HFFc6 (cell line): ENCODE results near the gene FBXO42. TPM values are rescaled to one million over a fixed set of nuclear protein-coding genes. Genes with fewer than 3 reads are reported as not detected.

Source experiments
- DNase-seq: peaks from one replicate; pipeline ENCODE4 v3.0.0-alpha.2; 2018
- H3K27ac Mint-ChIP-seq: 2 replicates; pipeline ENCODE4 v1.8.0; 2020; ENCODE audit warnings: mild to moderate bottlenecking, mixed read lengths
- H3K27me3 Mint-ChIP-seq: 2 replicates; pipeline ENCODE4 v1.8.0; 2021; ENCODE audit warnings: mild to moderate bottlenecking, moderate library complexity, mixed read lengths; ENCODE audit not compliant: insufficient read depth
- H3K36me3 Mint-ChIP-seq: 2 replicates; pipeline ENCODE4 v1.8.0; 2021; ENCODE audit warnings: low read depth, mixed read lengths
- H3K4me1 Mint-ChIP-seq: 2 replicates; pipeline ENCODE4 v1.8.0; 2020; ENCODE audit warnings: low read depth, mixed read lengths
- H3K4me3 Mint-ChIP-seq: 2 replicates; pipeline ENCODE4 v1.8.0; 2020; ENCODE audit warnings: mild to moderate bottlenecking, moderate library complexity, mixed read lengths
- H3K9me3 Mint-ChIP-seq: 2 replicates; pipeline ENCODE4 v1.8.0; 2020; ENCODE audit warnings: mild to moderate bottlenecking, mixed read lengths
- CTCF ChIP-seq: fragments of 200-600 bp; sonication (generic); IDR thresholded peaks from 2 replicates; pipeline ENCODE4 v1.5.0; 2021; ENCODE audit warnings: antibody characterized with exemption, mild to moderate bottlenecking
- total RNA-seq, 6 experiments: library from RNA; stranded (reverse); fragmentation: NEBNext Ultra II Directional; extraction: Animal tissue kit (Norgen Biotek cat#: 25700); gene quantifications; 2 replicates in 1 of 6; 3 replicates in 5 of 6; pipeline ENCODE4 v1.2.3, GENCODE V29; 2021

FBXO42 gene
- total RNA-seq, 6 experiments from 2014 or later = 11.5 to 15.2 (median 13.4) TPM

- H3K4me3 Mint-ChIP-seq = no peak overlapping the region
- no peaks in the 10 kb centered on the region for H3K9me3 Mint-ChIP-seq
- H3K4me1 Mint-ChIP-seq = no peaks in the 10 kb centered on the region
- peaks cover 3% of the 10 kb centered on the region; the same call in 1 of the 2 replicates for H3K27me3 Mint-ChIP-seq
- DNase-seq = no peak
- H3K36me3 Mint-ChIP-seq = peaks cover 7% of the 10 kb centered on the region
- TF ChIP-seq CTCF = no peak
- H3K27ac Mint-ChIP-seq = no peak overlapping the region
Observed at GRCh38 chr1:16286122-16286521, 66.2 kb downstream of the FBXO42 start.

- peaks cover 3% of the 10 kb centered on the region for H3K27me3 Mint-ChIP-seq
- no peak overlapping the region for H3K27ac Mint-ChIP-seq
- no peaks in the 10 kb centered on the region for H3K9me3 Mint-ChIP-seq
- no peaks in the 10 kb centered on the region for H3K4me1 Mint-ChIP-seq
- H3K36me3 Mint-ChIP-seq = peaks cover 7% of the 10 kb centered on the region
- no peak for TF ChIP-seq CTCF
- no peak overlapping the region for H3K4me3 Mint-ChIP-seq
- DNase-seq = no peak
Observed at GRCh38 chr1:16281765-16282164, 70.5 kb downstream of the FBXO42 start.

DNA sequence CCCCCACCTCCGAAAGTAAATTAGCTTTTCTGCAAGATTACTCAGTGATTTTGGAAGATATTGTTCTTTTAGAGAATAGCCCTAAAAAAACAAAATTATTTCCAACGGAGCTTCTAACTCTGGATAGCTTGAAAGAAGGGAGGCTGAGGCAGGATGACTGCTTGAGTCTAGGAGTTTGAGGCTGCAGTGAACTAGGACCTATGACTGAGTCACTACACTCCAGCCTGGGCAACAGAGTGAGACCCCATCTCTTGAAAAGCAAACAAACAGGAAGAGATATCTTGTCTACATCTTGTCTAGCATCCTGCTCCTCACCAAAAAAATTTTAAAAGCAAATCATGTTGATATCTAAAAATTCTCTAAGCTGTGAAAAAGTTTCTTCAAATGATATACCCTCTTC is 73.1 kb downstream of the FBXO42 start:
- Mint-ChIP-seq H3K27ac (no peak overlapping the region), H3K9me3 (no peaks in the 10 kb centered on the region), H3K27me3 (peaks cover 3% of the 10 kb centered on the region), H3K36me3 (peaks cover 3% of the 10 kb centered on the region), H3K4me1 (no peaks in the 10 kb centered on the region), H3K4me3 (no peak overlapping the region)
- no peak for DNase-seq
- TF ChIP-seq CTCF = no peak

GRCh38 chr1:16276302-16277030 is 75.8 kb downstream of the FBXO42 start:
- no peak overlapping the region for H3K4me3 Mint-ChIP-seq
- H3K27ac Mint-ChIP-seq = no peak overlapping the region
- no peaks in the 10 kb centered on the region for H3K9me3 Mint-ChIP-seq
- no peak for DNase-seq
- H3K4me1 Mint-ChIP-seq = no peaks in the 10 kb centered on the region
- no peak for TF ChIP-seq CTCF
- H3K27me3 Mint-ChIP-seq = no peaks in the 10 kb centered on the region; the same call in none of the 2 replicates
- H3K36me3 Mint-ChIP-seq = peaks cover 2% of the 10 kb centered on the region

DNA sequence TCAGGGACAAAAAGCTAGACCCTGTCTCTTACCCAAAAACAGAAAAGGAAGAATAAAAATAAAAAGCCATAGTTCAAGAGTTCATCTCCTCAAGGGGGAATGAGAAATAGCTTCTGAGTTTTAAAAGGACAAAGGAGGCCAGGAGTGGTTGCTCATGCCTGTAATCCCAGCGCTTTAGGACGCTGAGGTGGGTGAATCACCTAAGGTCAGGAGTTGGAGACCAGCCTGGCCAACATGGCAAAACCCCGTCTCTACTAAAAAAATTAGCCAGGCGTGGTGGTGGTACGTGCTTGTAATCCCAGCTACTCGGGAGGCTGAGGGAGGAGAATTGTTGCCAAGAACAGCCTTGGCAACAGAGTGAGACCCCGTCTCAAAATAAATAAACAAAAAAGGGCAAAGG is 76.7 kb downstream of the FBXO42 start:
- Mint-ChIP-seq H3K27ac (no peak overlapping the region), H3K4me1 (peaks cover 6% of the 10 kb centered on the region), H3K9me3 (no peaks in the 10 kb centered on the region), H3K27me3 (no peaks in the 10 kb centered on the region; the same call in 1 of the 2 replicates), H3K36me3 (peaks cover 4% of the 10 kb centered on the region), H3K4me3 (no peak overlapping the region)
- no peak for DNase-seq
- no peak for TF ChIP-seq CTCF
